Measurements from ENCODE around the gene NCKAP5. TPM values are rescaled to one million over a fixed set of nuclear protein-coding genes. Genes with fewer than 3 reads are reported as not detected.

The NCKAP5 gene
- polyA plus RNA-seq, 3 donors = not detected

DNA sequence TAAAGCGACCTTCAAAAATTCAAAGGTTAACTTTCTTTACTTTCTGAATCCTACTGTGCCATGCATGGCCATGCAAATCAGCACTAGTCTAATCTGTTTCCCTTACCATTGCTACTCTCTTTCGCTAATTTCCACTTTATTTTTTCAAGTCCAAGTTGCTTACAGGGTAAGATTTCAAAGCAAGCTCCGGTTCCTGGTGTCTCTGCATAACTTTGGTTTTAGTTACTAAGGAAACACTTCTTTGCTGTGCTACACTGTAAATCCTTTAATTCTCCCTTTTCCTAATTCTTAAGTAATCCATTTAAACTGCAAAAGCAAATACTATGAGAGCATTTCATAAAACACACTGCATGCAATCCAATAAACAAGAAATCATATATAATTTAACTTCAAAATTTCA lies 514.7 kb downstream of the NCKAP5 start:
- intact Hi-C loops (cut with micrococcal nuclease) = no loop called here
- Histone ChIP-seq H4K20me1 (ENCODE audit: insufficient read depth, low read length) (no peaks in the 10 kb centered on the region), H3K27me3 (ENCODE audit: control insufficient read depth in 2 of 2, insufficient read depth in 2 of 2, low read length in 2 of 2) (no peaks in the 10 kb centered on the region), H2AFZ (ENCODE audit: insufficient read depth, low read depth, low read length, poor library complexity, severe bottlenecking) (no peak overlapping the region), H3K27ac (ENCODE audit: low read depth in 1 of 2, low read length in 2 of 2) (no peak overlapping the region), H3K4me2 (replicated peaks; ENCODE audit: extremely low read depth, low read length, poor library complexity, severe bottlenecking) (no peak overlapping the region), H3K36me3 (replicated peaks in 1 of 2; ENCODE audit: control insufficient read depth in 1 of 2, insufficient read depth in 2 of 2, low read length in 2 of 2) (no peaks in the 10 kb centered on the region), H3K9me3 (replicated peaks in 1 of 2; ENCODE audit: control insufficient read depth in 1 of 2, insufficient read depth in 1 of 2, low read length in 2 of 2) (no peaks in the 10 kb centered on the region), H3K9ac (ENCODE audit: insufficient read depth, low read length, poor library complexity, severe bottlenecking) (no peak overlapping the region), H3K4me1 (ENCODE audit: control insufficient read depth in 1 of 2, insufficient read depth in 2 of 2, low read length in 2 of 2) (no peaks in the 10 kb centered on the region), H3K79me2 (ENCODE audit: insufficient read depth, low read length) (no peaks in the 10 kb centered on the region), H3K4me3 (replicated peaks in 1 of 3; ENCODE audit: low read depth in 2 of 3, low read length in 3 of 3) (no peak overlapping the region)
- TF ChIP-seq, protein P1, sequence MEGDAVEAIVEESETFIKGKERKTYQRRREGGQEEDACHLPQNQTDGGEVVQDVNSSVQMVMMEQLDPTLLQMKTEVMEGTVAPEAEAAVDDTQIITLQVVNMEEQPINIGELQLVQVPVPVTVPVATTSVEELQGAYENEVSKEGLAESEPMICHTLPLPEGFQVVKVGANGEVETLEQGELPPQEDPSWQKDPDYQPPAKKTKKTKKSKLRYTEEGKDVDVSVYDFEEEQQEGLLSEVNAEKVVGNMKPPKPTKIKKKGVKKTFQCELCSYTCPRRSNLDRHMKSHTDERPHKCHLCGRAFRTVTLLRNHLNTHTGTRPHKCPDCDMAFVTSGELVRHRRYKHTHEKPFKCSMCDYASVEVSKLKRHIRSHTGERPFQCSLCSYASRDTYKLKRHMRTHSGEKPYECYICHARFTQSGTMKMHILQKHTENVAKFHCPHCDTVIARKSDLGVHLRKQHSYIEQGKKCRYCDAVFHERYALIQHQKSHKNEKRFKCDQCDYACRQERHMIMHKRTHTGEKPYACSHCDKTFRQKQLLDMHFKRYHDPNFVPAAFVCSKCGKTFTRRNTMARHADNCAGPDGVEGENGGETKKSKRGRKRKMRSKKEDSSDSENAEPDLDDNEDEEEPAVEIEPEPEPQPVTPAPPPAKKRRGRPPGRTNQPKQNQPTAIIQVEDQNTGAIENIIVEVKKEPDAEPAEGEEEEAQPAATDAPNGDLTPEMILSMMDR (IDR thresholded peaks at IDR 0.05) = no peak
- Mint-ChIP-seq H3K27me3 (ENCODE audit: low read depth in 3 of 3) (no peaks in the 10 kb centered on the region), H3K36me3 (no peaks in the 10 kb centered on the region), H3K27ac (no peak overlapping the region), H3K4me3 (no peak overlapping the region), H3K9me3 (peaks cover 0 to 6% (median 1%) of the 10 kb centered on the region in 7 donors), H3K4me1 (no peaks in the 10 kb centered on the region)
- DNase-seq = no peak
- WGBS (ENCODE audit: insufficient coverage) = no CpG with 5 or more reads among the region's 3 CpGs

DNA sequence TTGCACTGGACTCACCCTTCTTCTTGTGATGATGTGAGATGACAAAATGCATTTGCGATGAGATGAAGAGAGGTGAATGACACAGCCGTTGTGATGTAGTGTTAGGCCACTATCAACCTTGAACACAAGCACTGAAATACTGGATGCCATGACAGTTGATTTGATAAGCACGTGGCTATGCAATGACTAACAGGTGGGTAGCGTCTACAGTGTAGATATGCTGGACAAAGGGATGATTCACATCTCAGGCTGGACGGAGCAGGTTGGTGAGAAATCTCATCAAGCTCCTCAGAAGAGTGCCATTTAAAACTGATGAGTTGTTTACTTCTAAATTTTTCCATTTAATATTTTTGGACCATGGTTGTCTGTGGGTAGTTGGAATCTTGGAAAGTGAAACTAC lies 522.5 kb downstream of the NCKAP5 start:
- Histone ChIP-seq H3K4me2 (replicated peaks; ENCODE audit: extremely low read depth, low read length, poor library complexity, severe bottlenecking) (no peak overlapping the region), H3K4me3 (replicated peaks in 1 of 3; ENCODE audit: low read depth in 2 of 3, low read length in 3 of 3) (no peak overlapping the region), H3K79me2 (ENCODE audit: insufficient read depth, low read length) (no peaks in the 10 kb centered on the region), H3K27ac (ENCODE audit: low read depth in 1 of 2, low read length in 2 of 2) (no peak overlapping the region), H3K9me3 (replicated peaks in 1 of 2; ENCODE audit: control insufficient read depth in 1 of 2, insufficient read depth in 1 of 2, low read length in 2 of 2) (no peaks in the 10 kb centered on the region), H3K36me3 (replicated peaks in 1 of 2; ENCODE audit: control insufficient read depth in 1 of 2, insufficient read depth in 2 of 2, low read length in 2 of 2) (no peaks in the 10 kb centered on the region), H4K20me1 (ENCODE audit: insufficient read depth, low read length) (no peaks in the 10 kb centered on the region), H3K4me1 (ENCODE audit: control insufficient read depth in 1 of 2, insufficient read depth in 2 of 2, low read length in 2 of 2) (no peaks in the 10 kb centered on the region), H2AFZ (ENCODE audit: insufficient read depth, low read depth, low read length, poor library complexity, severe bottlenecking) (no peak overlapping the region), H3K27me3 (ENCODE audit: control insufficient read depth in 2 of 2, insufficient read depth in 2 of 2, low read length in 2 of 2) (no peaks in the 10 kb centered on the region), H3K9ac (ENCODE audit: insufficient read depth, low read length, poor library complexity, severe bottlenecking) (no peak overlapping the region)
- 93% methylated on average over 2 of the region's 5 CpGs for WGBS (ENCODE audit: insufficient coverage)
- intact Hi-C loops (cut with micrococcal nuclease) = no loop called here
- no peaks in the 10 kb centered on the region for H3K36me3 Mint-ChIP-seq
- H3K4me3 Mint-ChIP-seq = no peak overlapping the region
- no peaks in the 10 kb centered on the region for H3K27me3 Mint-ChIP-seq (ENCODE audit: low read depth in 3 of 3)
- H3K9me3 Mint-ChIP-seq = peaks cover 0 to 4% (median 0%) of the 10 kb centered on the region in 7 donors
- no peaks in the 10 kb centered on the region for H3K4me1 Mint-ChIP-seq
- no peak overlapping the region for H3K27ac Mint-ChIP-seq
- TF ChIP-seq, protein P1 (IDR thresholded peaks at IDR 0.05) = no peak
- DNase-seq = no peak
